Coronary artery (tissue), 2 donors: Measurements from ENCODE around the gene DICER1.

Experiments
- DNase-seq: peaks from one replicate; pipeline ENCODE4 v3.0.0-alpha.2; 2017; ENCODE audit warnings: low spot score
- H3K27ac ChIP-seq, 2 donors: fragments of 200-600 bp; sonication (generic); one replicate each; pipeline ENCODE4 v1.5.1; 2016 to 2019
- H3K4me3 ChIP-seq: fragments of 200-600 bp; sonication (generic); 2 replicates; pipeline ENCODE4 v1.5.1; 2016; ENCODE audit warnings: mild to moderate bottlenecking, moderate library complexity
- CTCF ChIP-seq: fragments of 200-600 bp; sonication (generic); IDR thresholded peaks from one replicate; pipeline ENCODE4 v1.5.1; 2019; ENCODE audit warnings: antibody characterized with exemption

Gene DICER1

GRCh38 chr14:95113476-95113875, 43.9 kb downstream of the DICER1 start:
- Histone ChIP-seq H3K27ac (no peak overlapping the region), H3K4me3 (no peak overlapping the region)
- DNase-seq, result no peak
- no peak for TF ChIP-seq CTCF

- DNase-seq, result no peak
- H3K27ac ChIP-seq, result no peak overlapping the region
- no peak for TF ChIP-seq CTCF
- H3K4me3 ChIP-seq, result no peak overlapping the region
These were observed 45.7 kb downstream of the DICER1 start for GRCh38 chr14:95111507-95112164.

- Histone ChIP-seq H3K4me3 (no peak overlapping the region), H3K27ac (no peak overlapping the region)
- no peak for TF ChIP-seq CTCF
- DNase-seq, result no peak
These were observed 47.2 kb downstream of the DICER1 start for GRCh38 chr14:95110178-95110577.

GRCh38 chr14:95107711-95108110, 49.6 kb downstream of the DICER1 start:
- Histone ChIP-seq H3K4me3 (no peak overlapping the region), H3K27ac (no peak overlapping the region)
- DNase-seq, result no peak
- no peak for TF ChIP-seq CTCF

GRCh38 chr14:95106971-95107370, 50.4 kb downstream of the DICER1 start:
- no peak for DNase-seq
- no peak for TF ChIP-seq CTCF

GRCh38 chr14:95104911-95105310, 52.4 kb downstream of the DICER1 start:
- no peak for DNase-seq
- no peak overlapping the region for H3K27ac ChIP-seq
- no peak for TF ChIP-seq CTCF
- no peak overlapping the region for H3K4me3 ChIP-seq

More at GRCh38 chr14:95106971-95107370, 50.4 kb downstream of the DICER1 start:
- H3K27ac ChIP-seq, result no peak overlapping the region
- no peak overlapping the region for H3K4me3 ChIP-seq

GRCh38 chr14:95102680-95103044, 54.7 kb downstream of the DICER1 start:
- H3K4me3 ChIP-seq, result no peak overlapping the region
- no peak for TF ChIP-seq CTCF
- DNase-seq, result no peak
- no peak overlapping the region for H3K27ac ChIP-seq
